Epidermal melanocyte (primary cell): ENCODE results near the gene TNFRSF11A.

ENCODE experiments used
- DNase-seq: peaks from one replicate; pipeline ENCODE4 v3.0.0; 2011; ENCODE audit warnings: low spot score; ENCODE audit not compliant: insufficient read length

Gene TNFRSF11A

DNA sequence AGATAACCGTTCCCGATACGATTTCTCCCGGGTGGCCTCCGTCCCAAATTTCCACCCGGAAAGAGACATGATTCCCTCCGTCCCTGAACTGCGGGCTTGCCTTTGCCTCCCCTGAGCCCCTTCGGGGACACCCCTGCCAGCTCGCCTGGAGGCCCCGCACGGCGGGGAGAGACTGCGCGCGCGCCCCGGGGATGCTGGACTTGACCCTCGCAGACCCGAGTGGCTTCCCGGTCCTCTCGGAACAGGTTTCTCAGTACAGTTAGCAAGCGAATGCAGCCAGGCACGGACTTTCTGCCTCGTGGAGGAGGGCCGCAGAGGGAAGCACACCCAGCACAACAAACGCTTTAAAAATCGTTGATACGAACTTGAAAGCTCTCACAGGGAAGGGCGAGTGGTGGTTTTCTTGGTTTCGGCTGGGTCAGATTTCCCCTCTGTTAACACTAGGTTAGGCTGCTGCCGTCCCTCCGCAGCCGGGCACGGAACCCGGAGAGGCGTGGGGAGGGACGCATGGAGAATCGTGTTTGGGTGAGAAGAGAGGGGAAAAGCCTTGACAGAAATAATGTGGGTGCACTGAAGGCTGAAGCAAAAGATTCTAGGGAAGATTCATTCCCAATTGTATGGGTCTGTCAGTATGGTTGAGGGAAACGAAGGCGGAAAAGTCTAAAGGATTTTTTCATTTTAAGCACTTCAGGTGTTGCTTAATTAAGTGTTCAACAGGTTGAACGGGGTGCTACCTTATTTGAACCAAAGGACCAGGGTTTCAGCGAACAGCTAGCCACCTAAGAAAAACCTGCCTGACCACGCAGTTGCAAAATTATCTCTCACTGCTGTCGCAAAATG, 916 bp downstream of the TNFRSF11A start:
- DNase-seq = no peak

DNA sequence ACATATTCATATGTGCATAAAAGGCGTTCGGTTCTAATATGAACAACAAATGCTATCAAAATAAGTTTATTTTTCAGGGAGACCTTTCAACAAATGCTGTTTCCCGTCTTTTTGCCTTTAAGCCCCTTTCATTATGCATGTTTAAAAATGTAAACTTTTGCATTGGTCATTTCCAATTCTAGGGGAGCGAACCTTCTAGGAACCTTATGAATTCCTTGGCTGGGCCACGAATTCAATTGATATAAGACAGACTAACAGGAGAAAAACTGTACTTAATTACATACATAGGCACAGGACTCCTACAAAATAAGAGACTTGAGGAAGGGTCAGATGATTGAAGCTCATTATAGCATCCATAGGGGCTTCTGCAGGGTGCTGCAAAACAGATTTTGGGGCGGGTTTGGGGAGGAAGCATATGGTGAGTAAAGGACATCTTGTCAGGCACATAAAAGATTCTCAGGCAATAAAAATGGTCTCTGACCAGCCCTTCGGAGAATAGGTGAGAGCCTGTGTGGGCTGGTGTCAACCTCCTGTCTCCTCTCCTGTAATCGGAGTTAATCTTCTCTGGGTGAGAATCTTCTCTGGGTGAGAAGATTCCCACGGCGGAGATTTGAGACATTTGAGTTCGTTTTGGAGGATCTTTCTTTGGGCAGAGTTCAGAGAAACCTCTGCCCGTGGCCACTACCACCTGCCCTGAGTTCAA, 1.7 kb downstream of the TNFRSF11A start:
- DNase-seq = no peak

DNA sequence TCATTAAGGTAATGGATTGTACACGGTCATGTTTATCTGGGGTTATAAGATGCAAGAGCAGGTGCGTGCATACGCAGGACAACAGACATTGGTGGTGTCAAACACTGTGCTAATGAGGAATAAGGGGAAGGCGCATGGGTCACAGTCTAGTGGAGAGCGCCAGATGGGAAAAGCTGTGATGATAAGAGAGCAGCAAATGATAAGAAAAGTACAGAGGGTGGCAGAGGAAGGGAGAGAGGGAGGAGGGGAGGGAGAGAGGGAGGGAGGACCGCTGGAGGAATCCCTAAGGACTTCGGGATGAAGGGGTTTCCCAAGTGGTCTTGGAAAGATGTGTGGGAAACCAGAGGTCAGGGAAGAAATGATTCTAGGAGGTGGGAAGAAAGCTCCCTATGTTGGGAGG, 2.9 kb downstream of the TNFRSF11A start:
- DNase-seq = no peak

DNA sequence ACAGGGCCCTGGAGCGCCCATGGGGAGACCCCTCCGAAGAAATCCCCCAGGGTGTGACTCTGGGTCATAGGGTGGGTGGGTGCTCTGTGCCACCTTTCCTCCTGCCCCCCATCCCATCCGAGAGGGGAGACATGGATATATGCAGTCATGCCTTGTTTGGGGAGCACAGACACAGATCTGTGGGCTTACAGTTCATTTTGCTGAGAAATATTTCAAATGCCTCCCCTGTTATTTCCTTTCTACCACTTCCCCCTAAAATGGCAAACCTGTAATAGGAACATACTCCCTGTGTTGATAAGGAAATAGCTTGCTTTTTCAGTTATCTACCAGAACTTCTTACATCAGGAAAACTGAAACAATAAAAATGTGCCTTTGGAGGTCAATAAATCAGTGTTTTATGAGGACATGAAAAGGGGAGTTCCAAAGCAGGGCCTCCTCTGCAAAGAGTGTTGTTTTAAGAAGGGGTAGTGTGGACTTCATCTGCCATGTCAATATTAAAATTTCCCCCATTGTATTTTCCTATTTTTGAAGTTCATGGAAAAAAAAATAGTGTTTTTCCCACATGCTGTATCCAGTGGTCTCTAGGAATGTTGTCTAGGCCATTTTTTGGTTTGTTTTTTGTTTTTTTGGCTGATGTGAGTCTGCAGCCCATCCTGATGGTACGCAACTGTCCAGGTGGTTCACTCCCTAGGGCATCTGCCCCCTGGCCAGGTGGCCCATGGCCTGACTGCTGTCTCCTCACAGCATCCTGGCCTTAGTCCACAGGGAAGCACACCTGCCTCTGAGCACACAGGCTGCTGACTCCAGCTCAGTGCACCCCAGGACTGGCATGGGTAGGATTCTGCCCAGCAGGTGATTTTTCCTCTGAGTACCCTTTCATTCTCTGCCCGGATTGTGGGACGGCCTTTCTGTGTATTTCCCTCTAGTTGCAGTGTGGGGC, 3.7 kb downstream of the TNFRSF11A start:
- no peak for DNase-seq

DNA sequence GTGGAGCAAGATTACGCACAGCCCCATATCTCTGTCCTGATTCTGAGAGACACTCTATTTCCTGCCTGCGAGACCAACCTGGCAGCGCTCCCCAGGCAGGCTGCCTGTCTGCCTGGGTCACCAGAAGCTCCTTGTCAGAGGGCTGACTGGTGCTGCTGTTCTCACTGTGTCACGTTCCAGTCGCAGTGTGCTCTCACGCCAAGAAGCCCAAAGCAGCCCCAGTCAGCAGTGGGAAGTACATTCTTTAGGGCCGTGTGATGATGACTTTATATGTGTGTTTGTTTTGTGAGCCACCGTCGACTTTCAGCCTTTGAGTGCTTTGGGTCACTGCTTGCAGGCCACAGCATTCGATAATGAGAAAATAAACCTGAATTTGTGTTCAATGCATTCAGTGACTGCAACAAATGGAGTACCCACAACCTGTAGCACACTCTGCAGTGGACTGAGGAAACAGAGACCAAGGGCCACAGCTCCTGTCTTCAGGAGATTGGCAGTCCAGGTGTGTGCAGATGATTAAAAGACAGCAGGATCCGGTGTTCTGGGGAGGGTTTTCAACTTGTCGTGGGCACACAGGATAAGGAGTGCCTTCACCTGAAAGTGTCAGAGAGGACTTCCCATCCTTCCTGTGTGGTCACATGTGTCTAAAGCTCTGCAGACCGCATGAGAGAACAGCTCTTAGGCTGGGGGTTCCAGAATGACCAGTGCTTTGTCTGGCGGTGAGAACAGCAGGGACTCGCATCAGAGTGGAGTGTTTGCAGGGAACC, 4.8 kb downstream of the TNFRSF11A start:
- no peak for DNase-seq

DNA sequence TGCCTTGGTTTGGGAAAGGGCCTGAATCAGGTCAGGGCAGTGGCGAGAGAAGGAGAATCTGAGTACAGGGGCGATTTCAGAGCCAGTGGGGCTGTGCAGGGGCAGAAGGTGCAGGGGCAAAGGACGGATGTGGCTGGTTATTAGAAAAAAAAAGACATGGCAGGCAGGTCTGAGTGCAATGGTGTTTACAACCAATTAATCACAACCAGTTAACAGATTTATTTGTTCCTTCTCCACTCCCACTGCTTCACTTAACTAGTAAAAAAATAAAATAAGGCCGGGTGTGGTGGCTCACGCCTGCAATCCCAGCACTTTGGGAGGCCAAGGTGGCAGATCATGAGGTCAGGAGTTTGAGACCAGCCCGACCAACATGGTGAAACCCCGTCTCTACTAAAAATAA, 5.5 kb downstream of the TNFRSF11A start:
- DNase-seq = no peak

DNA sequence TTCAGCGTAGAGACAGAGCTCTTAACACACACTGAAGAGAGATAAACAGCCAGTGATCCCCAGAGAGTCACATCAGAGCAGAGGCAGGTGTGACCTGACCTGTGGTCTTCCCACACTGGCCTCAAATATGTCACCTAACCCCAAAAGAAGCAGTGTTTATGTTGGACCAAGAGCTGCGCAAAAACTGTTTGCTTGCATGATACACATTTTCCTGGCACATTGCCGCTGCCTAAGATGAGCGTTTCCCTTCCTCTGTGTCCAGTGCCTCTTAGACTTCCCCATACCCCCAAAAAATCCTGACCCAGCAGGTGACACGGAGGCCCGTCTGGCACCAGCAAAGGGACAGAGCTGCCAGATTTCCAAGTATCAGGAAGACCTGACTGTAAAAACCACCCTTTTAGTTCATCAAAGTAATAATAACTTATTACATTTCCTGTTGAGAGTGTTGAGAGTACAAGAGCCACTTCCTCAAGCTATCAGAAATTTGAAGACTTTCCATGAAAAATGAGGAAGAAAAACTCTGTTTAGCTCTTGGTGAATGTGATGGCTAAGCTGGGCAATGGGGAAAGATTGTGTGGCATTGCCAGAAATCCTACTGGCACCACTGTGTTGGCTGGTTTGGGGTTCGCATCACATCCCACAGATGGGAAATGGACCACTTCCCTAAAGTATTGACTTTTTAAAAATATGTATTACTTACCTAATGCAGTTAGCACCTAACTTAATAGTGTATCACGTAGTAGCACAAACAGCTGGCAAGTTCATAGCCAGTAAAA, 6.7 kb downstream of the TNFRSF11A start:
- DNase-seq = no peak

DNA sequence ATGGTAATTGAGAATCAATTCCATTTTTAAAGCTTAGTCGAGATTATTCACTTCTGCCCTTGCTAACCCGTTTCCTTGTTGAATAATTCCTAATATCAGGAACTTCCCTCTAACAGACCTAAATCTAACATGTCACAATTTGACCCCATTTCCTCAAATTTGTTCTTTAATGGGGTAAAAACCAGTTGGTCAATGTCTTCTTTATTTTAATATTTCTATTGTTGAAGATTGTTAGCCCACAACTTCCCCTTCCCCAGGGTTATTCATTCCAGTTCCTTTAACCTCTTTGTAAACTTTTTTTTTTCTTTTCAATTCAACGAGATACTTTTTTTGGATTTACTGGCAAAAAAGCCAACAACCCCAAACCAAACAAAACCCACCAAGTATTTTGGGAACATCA, 7.3 kb downstream of the TNFRSF11A start:
- no peak for DNase-seq

DNA sequence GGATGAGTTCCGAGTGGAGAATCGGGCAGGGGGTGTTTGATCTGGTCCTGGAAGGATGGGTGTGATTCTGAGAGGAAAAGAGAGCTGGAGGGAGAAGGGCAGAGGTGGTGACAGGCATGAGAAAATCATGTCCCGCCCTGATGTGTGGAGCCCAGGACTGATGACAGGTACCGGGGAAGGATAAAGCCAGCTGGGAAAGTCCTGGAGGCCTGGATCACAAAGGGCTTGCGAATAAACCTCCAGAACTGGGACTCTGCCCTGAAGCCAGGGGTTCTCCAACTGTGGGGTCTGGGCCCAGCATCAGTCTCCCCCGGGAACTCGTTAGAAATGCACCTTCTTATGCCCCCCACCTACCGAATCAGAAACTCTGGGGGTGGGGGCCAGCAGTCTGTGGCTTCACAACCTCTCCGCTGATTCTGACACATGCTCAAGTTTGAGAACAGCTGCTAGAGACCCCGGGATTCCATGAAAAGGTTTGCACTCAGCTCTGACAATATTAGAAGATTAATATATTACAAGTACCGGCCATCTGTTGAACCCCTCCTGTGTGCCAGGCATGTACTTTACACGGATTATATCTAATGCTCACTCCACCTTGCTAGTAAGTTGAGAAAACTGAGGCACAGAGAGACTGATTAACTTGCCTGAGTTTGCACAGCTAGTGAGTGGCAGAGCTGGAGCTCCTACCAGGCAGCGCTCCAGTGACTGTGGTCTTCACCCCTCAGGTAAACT, 8.0 kb downstream of the TNFRSF11A start:
- no peak for DNase-seq

DNA sequence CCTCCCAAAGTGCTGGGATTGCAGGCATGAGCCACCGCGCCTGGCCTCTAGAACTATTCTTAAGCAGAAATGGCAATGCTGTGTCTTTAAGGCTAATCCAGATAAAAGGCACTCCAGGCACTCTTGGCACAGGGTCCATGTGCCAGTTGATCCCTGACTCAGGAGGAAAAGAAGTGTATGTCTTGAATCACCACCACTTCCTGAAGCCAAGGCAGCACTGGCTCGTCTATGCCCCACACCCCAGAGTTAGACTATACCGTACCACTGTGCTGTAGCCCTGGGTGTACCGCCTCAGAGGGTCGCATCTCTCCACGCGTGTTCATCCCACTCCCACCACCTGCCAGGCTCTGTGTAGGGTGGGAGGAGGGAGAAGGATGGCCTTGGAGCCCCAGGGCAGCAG, 9.0 kb downstream of the TNFRSF11A start:
- DNase-seq = no peak

DNA sequence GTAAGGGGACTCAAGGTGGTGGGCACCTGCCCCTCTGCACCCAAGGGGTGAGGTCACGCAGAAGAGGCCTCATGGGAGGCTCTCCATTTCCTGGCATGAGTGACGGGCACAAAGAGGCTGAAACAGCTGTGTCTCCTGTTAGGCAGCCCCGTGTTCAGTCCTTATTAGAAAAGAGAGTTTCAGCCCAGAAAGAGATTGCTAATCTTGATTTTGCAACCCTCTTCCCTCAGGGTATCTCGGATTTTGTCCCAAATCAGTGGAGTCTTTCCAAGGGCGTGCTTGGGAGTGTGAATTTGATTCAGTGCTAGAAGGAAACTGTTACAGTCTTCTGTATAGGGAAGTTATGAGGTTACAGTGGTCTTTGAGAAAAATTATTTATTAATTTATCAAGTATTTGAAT, 10.4 kb downstream of the TNFRSF11A start:
- no peak for DNase-seq

DNA sequence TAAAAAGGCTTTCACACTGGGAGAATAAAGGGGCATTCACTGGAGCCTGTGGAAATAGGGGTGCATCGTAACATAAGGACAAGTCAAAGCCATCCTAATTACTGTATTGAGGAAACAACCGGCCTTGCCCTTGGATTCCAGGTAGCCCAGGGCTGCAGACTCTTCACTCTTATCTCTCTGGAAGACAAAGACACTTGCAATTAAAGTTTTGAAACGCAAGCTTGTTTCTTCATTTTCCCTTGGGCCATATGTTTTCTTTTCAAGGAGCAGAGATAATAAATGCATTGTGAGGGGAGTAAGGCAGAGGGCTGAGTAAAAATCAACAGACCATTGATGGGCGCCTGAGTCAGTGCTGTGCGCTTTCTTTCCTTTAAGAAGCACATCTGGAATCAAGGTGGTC, 11.5 kb downstream of the TNFRSF11A start:
- no peak for DNase-seq

DNA sequence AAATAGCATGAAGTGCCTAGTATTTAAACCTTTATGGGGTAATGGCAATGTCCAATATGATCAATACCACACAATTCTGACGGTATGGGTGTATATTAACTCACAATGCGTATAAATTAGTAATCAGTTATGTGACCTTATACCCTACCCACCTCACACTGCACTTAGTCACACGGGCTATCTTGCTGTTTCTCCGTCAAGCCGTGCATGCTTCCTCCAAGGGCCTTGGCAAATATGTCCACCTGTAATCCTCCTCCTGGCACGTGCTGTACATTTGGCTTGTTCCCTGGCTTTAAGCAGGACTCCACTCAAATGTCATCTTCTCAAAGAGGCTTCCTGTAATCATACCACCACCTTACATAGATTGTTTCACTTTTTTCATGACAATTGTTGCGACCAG, 12.2 kb downstream of the TNFRSF11A start:
- no peak for DNase-seq

DNA sequence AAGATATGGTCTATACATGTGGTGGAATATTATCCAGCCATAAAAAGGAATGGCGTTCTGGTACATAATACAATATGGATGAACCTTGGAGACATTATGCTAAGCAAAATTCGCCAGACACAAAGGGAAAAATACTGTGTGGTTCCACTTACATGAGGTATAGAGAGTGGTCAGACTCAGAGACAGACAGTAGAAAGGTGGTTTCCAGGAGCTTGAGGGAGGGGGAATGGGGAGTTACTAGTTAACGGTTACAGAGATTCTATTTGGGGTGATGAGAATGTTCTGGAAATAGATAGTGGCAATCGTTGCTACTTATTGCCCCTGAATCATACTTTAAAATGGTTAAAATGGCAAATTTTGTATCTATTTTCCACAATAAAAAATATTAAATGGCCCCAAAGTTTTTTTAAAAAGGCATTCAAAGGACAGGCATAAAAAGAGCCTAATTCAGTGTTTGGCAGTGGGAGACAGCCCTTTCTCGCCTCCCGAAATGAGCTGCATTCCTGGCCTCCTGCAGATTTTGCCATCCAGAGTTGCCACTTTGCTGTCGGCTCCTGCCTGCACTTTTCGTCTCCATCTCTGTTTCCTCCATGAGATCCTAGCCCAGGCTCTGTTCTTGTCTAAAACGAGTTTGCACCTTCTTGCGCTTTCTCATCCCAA, 13.5 kb downstream of the TNFRSF11A start:
- no peak for DNase-seq

DNA sequence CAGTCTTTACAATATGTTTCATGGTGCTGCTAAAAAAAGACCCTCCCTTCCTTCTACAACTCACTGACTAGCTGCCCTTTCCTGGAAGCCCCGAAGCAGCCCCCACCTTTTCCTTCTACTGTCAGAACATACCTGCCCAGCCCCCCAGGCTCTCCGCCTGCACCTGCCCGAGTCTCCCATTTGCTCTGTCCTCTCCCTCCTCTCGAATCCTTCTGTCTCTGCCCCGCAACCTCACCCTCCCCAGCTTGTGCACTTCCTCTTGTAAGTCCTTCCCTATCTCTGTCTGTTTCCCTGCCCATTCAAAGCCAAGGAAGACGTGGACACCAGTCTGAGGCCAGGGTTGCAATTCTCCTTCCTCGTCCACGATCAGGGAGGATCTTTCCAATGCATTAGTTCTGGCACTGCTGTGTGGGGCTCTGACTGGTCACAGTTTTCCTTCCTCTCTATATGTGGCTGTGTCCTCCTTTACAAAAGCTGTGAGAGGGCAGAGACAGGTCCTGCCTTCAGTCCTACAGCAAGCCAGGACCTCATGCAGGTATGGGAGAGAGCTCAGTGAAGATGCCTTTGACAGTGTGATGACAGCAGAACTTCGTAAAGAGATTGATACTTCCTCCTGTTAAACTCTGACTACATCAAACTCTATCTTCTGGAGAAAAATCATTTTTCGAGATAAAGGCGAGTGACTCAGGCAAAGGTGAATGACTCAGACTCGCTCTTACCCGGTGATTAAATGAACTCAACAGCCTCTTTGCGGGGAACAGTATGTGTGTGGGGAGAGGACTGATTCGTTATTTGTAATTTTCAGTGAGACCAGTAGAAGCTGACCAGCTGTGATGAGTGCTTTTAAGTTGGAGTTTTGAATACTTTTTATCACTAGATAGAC, 14.2 kb downstream of the TNFRSF11A start:
- no peak for DNase-seq

DNA sequence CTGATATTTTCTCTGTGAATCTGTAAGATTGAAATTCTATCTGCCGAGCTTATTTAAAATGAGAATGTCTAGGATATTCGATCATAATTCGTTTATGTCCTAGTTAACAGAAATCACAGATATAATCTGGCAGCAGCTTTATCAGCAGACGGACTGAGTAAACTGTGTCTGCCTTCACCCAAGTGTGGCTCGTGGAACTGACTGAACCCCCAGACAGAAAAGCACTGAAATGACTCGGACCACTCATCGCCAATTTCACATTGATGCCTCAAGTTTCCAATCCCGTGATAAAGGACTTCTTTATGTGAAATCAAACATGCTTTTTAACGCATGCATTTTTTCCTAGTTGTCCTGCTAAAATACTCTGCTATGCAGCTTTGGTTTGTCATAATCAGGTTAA, 15.9 kb downstream of the TNFRSF11A start:
- DNase-seq = no peak

DNA sequence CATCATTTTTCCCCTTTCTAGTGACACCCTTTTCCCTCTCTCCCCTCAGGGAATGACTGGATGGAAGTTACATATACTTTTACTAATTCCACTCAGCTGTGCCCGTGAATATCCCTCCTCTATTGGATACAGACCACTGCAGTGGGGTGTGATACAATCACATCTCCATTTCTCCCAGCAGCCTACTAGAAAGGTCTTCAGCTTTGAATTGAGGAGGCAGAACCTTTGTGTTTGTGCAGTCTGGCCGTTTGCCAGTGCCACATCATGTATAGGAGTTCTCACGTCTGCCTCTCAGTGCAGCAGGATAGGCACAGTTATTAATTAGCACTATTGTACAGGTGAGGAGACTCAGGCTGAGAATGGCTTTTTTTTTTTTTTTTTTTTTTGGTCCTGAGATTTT, 16.4 kb downstream of the TNFRSF11A start:
- no peak for DNase-seq

DNA sequence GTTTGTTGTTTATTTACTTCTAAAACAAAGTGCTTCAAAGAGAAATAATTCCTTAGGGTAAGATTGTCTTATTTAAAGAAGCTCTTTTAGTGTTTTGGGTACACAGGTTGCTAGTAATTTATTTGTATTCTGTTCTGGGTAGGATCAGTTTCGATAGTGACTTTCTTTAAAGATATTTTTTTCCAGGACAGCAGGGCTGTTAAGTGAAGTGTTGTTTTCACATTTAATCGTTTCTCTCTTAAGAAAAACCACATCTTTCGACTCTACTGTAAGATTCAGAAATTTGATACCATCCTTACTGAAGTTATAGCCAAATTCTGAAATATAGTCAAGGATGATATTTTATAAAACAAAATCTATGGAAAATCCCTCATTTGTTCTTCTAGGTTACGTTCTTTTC, 17.8 kb downstream of the TNFRSF11A start:
- no peak for DNase-seq
